22Rv1 (cell line): ENCODE measurements around the gene CHRNA4.

Source experiments
- H3K27ac ChIP-seq: fragments of 450-650 bp; 2 replicates; pipeline ENCODE4 v1.5.1; 2017
- CTCF ChIP-seq: fragments of 450-650 bp; IDR thresholded peaks from 2 replicates; pipeline ENCODE4 v1.5.1; 2017; ENCODE audit warnings: mild to moderate bottlenecking
- ZFX ChIP-seq: fragments of 450-650 bp; IDR thresholded peaks from 2 replicates; pipeline ENCODE4 v1.6.1; 2017; ENCODE audit warnings: antibody characterized with exemption, borderline replicate concordance

CHRNA4 gene

GRCh38 chr20:63406011-63406410 lies 44.9 kb upstream of the CHRNA4 start:
- H3K27ac ChIP-seq = no peak overlapping the region
- TF ChIP-seq ZFX (no peak), CTCF (no peak)

- no peak overlapping the region for H3K27ac ChIP-seq
- TF ChIP-seq ZFX = no peak
- no peak for TF ChIP-seq CTCF
These were observed 44.1 kb upstream of the CHRNA4 start for GRCh38 chr20:63405102-63405730.

GRCh38 chr20:63404129-63405085 lies 43.3 kb upstream of the CHRNA4 start:
- TF ChIP-seq ZFX (no peak), CTCF (no peak)
- H3K27ac ChIP-seq = no peak overlapping the region

GRCh38 chr20:63403403-63404105 lies 42.4 kb upstream of the CHRNA4 start:
- TF ChIP-seq CTCF (no peak), ZFX (no peak)
- H3K27ac ChIP-seq = no peak overlapping the region

GRCh38 chr20:63402860-63403220 lies 41.7 kb upstream of the CHRNA4 start:
- TF ChIP-seq CTCF (no peak), ZFX (no peak)
- H3K27ac ChIP-seq = no peak overlapping the region

- TF ChIP-seq ZFX = no peak
- no peak for TF ChIP-seq CTCF
- no peak overlapping the region for H3K27ac ChIP-seq
These were observed 41.2 kb upstream of the CHRNA4 start for GRCh38 chr20:63402181-63402859.
